Measurements from ENCODE around the gene GPX2.

GRCh38 chr14:64915029-64915424 lies 27.5 kb downstream of the GPX2 start:
- TF ChIP-seq CTCF (IDR thresholded peaks at IDR 0.05; ENCODE audit: low read length) (no peak), EZH2 (IDR thresholded peaks at IDR 0.05; ENCODE audit: borderline replicate concordance, low read length) (no peak)

Measured in OCI-LY1 (cell line).